HG03025 (cell line): ENCODE measurements around the gene R3HDM1.
"Not testable (repeated sequence)": the region's sequence is repeated elsewhere in the genome, so short reads cannot be mapped to it uniquely, and the experiment has no call there.

Experiments used
- ATAC-seq: cut with Tn5 transposase; IDR thresholded peaks from one replicate; pipeline ENCODE4 v1.9.1; 2021; ENCODE audit warnings: mild to moderate bottlenecking, moderate library complexity; ENCODE audit not compliant: unreplicated experiment, low FRiP score

The R3HDM1 gene

DNA sequence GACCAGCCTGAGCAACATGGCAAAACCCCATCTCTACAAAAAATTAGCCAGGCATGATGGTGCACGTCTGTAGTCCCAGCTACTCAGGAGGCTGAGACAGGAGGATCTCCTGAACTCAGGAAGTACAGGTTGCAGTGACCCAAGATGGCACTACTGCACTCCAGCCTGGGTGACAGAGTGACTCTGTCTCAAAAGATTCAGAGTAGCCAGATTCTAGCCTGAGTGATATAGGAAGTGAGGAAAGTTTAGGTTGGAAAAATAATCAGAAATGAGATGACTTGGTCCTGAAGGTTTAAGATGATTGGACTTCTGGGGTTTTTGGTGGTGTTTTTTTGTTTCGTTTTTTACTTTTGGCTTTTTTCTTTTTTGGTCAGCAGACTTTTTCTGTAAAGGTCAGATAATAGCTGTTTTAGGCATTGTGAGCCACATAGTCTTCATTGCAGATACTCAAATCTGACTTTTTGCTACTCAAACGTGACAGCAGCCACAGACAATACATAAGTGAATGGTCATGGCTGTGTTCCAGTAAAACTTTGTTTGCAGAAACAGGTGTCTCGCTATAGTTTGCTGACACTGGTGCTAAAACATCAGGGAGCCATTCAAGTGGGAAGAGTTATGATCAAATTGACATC, 106.3 kb downstream of the R3HDM1 start:
- peak; percentile 68 for ATAC-seq

DNA sequence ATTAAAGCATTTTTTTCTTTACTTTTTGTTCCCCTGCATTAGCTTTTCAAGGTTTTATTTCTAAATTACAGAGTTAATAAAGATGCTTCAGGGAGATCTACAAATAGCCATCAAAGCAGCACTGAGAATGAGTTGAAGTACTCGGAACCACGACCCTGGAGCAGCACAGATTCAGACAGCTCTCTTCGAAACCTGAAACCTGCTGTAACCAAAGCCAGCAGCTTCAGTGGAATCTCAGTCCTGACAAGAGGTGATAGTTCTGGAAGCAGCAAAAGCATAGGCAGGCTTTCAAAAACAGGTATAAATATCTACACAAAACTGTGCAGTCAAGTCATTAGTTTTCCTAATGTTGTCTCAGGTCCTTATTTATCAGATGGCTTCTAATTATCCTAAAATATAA, 107.5 kb downstream of the R3HDM1 start:
- ATAC-seq, result no peak

DNA sequence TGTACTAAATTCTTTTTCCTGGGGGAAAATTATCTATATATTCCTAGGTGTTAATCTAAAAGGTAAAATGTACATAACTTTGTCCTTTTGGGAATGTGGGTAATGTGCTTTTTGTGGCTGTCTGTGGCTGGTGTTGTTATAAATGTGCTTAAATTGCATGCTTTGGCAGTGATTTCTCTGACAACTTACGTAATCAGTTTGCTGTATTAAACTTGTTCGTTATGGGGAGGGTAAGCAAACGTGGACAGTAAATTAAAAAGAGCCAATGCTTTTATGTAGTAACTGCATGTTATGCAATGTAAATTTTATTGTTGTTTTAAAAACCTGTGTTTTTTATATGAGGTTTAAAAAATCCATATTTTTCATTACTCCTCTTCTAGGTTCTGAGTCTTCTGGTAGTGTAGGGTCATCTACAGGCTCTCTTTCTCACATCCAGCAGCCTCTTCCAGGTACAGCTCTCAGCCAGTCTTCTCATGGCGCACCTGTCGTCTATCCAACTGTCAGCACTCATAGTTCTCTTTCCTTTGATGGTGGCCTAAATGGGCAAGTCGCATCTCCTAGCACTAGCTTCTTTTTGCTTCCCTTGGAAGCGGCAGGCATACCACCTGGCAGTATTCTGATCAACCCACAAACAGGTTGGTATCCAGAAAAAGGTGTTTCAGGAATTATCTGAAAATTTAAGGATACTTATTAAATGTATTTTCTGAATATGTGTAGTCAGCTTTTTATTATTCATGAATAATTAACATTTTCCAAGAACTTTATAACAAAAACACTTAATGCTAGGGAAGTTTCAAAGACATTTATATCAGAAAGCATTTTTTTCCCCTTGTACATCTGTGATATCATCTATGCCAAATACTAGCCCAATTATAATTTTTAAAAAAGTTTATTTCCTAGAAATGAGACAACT, 110.1 kb downstream of the R3HDM1 start:
- no peak for ATAC-seq

- ATAC-seq, result no peak
Measured at GRCh38 chr2:135647836-135648579, 116.7 kb downstream of the R3HDM1 start.

GRCh38 chr2:135650721-135651120, 119.4 kb downstream of the R3HDM1 start:
- no peak for ATAC-seq

- ATAC-seq, result no peak
Measured at GRCh38 chr2:135651717-135652116, 120.4 kb downstream of the R3HDM1 start.

GRCh38 chr2:135654239-135654638, 123.0 kb downstream of the R3HDM1 start:
- not testable (repeated sequence) for ATAC-seq

DNA sequence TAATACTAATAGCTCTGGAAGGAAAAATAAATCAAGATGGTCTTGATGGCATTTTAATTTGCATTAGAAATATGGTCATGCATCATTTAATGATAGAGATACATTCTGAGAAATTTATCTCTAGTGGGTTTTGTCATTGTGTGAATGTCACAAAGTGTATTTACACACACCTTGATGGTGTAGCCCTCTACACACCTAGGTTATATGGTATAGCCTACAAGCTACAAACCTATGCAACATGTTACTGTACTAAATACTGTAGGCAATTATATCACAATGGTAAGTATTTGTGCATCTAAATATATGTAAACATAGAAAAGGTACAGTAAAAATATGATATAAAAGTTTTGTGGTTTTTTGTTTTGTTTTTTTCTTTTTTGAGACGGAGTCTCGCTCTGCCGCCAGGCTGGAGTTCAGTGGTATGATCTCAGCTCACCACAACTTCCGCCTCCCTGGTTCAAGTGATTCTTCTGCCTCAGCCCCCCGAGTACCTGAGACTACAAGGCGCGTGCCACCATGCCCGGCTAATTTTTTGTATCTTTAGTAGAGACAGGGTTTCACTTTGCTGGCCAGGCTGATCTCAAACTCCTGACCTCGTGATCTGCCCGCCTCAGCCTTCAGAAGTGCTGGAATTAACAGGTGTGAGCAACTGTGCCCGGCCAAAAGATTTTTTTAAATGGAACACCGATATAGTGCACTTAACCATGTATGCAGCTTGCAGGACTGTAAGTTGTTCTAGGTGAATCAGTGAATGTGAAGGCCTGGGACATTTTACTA, 126.7 kb downstream of the R3HDM1 start:
- peak; percentile 57 for ATAC-seq

DNA sequence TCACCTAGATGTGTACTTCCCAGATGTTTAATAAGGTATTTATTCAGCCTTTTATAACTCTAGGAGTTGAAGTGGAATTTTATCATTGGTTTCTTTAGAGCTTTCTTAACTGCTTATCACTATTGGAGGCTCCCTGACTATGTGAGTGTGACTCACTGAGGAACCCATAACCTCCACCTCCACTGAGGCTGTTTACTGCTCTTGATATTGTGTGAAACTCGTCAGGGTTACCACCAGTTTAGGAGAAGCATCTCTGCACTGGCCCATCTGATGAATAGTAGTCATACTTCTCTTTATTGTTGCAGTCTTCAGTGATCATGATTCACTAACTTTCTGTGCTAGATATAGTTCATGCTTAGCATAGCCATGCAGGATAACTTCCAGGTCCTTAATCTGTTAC, 130.8 kb downstream of the R3HDM1 start:
- ATAC-seq, result no peak

DNA sequence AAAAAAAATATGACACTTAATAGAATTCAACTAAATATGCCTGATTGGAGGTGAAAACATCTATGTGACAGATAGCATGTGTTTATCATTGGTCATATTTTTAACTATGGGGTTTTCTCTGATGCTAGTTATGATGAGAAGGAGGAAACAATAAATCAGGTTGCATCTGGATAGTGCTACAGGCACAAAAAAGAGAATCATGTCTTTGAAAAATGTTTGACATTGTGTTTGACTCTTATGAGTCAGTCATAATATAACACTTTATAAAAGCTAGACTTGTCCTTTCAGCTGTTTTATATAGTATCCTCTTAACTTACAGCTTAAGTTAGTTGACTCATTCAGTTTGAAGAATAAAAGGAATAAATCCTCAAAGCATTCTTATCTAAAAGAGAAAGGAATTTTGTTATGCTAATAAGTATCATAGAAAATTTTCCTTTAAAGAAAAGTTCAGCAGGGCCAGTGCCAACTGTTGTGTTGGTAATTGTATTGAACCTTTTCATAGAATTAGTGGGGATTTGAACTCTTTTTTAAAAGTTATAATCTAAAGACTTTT, 131.9 kb downstream of the R3HDM1 start:
- no peak for ATAC-seq

DNA sequence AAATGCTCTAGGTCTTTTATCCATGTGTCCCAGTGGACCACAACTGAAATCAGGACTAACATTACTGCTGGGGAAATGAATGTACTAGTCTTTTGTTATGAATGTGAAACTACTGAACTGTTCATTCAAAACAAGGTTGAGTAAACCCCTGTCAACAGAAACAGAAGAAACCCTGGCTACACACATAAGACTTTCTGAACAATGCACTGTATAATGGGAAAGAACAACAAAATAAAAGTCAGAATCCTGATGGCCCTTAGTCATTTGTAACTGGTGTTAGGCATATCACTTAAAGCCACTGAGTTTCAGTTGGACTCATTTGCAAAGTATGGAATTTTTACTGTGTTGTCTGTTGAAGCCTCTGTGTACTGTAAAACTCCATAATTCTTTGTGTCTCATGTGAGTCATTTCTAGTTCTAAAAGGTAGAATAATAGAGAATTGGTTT, 133.4 kb downstream of the R3HDM1 start:
- ATAC-seq, result peak; percentile 89

DNA sequence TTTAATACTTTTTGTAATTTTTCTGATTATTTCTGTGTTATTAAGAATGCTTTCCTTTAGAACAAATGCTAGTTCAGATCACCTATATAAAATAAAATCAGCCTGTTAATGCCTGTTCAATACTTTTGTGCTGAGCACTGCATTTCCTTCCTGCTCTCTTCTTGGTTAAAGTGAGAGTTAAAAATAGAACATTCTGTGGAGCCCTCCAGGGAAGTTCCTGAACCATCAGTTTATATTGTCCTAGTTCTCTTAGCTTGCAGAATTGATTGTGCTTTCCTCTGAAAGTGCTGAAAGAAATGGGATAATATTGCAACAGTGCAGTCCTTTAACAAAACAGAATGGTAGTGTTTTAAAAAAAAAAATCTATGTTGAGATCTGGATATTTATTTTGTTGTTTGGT, 135.8 kb downstream of the R3HDM1 start:
- no peak for ATAC-seq

- ATAC-seq, result no peak
Measured at GRCh38 chr2:135674453-135674852, 143.2 kb downstream of the R3HDM1 start.

DNA sequence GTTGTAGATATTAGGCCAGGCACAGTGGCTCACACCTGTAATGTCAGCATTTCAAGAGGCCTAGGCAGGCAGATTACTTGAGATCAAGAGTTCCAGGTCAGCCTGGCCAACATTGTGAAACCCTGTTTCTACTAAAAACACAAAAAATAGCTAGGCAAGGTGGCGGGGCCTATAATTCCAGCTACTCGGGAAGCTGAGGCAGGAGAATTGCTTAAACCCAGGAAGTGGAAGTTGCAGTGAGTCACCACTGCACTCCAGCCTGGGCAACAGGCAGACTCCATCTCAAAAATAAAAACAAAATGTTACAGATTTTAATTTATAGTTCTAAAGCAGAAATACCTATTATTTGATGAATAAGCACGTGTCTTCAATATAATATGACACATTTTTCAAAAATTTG, 144.7 kb downstream of the R3HDM1 start:
- ATAC-seq, result no peak

GRCh38 chr2:135679125-135679524, 147.8 kb downstream of the R3HDM1 start:
- ATAC-seq, result peak; percentile 66

- ATAC-seq, result no peak
Measured at GRCh38 chr2:135685361-135685760, 154.1 kb downstream of the R3HDM1 start.

DNA sequence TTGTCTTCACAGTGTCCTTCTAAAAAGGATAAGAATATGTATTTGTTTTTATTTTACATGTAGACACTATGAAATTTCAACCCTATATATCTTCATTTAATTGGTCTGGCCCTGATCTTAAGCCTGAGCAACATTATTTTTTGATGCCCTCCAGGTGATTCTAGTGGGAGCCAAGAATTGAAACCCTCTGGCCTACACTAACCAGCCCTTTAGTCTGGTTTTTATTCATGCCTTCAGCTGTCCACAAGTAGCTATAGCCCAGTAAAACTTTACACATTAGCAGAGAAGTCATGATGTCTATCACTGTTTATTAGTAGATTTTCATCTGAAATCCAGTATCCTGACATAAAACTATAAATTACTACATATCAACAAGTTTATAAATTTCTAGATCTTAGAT, 157.7 kb downstream of the R3HDM1 start:
- no peak for ATAC-seq

DNA sequence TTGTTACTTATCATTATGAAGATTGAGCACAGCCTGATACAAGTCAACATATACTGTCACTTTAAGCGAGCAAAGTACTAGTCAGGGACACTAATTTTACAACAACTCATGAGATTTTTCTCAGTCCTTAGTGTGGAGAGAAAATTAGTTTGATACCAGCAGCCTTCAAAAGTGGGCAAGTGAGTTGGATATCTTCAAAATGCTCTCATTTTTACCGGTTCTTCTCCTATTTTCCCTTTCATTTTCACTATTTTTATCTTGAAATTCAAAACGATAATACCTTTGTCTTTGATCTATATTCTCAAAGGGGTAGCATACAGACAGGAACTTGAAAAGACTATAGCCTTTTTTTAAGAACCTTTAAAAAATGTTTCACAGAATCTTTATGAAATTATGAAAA, 158.4 kb downstream of the R3HDM1 start:
- ATAC-seq, result no peak

DNA sequence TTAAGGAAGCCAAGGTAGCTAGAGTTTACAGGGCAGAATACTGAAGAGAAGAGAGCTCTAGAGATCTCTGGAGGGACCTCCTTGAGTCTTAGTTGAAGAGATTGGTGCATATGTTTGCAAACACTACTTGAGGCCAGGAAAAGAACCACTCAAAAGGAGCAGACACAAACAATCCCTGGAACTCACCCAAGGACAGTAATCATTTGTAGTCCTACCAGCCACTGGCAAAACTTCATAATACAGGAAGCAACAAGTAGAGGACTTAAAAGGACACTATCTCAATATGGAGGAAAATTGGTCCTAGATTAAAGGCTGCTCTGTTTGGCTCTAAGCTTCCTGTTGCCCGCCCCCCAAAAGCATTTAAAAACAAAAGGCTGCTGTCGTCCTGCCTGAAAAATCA, 163.4 kb downstream of the R3HDM1 start:
- ATAC-seq, result no peak

- ATAC-seq, result no peak
Measured at GRCh38 chr2:135698838-135699237, 167.6 kb downstream of the R3HDM1 start.
